HG03469 (cell line): ENCODE data around the gene GTF3C1.

ENCODE experiments used
- ATAC-seq: cut with Tn5 transposase; IDR thresholded peaks from one replicate; pipeline ENCODE4 v1.9.1; 2021; ENCODE audit warnings: mild to moderate bottlenecking, moderate library complexity, moderate number of reproducible peaks; ENCODE audit not compliant: unreplicated experiment

GTF3C1 gene

GRCh38 chr16:27489421-27489820 is 60.3 kb downstream of the GTF3C1 start:
- no peak for ATAC-seq

- ATAC-seq, result no peak
These were observed 63.0 kb downstream of the GTF3C1 start for GRCh38 chr16:27486760-27487159.

- no peak for ATAC-seq
These were observed 63.4 kb downstream of the GTF3C1 start for GRCh38 chr16:27486344-27486743.

- no peak for ATAC-seq
These were observed 63.9 kb downstream of the GTF3C1 start for GRCh38 chr16:27485811-27486210.

GRCh38 chr16:27485126-27485525 is 64.6 kb downstream of the GTF3C1 start:
- no peak for ATAC-seq

- ATAC-seq, result no peak
These were observed 66.1 kb downstream of the GTF3C1 start for GRCh38 chr16:27483624-27484023.

- ATAC-seq, result no peak
These were observed 66.7 kb downstream of the GTF3C1 start for GRCh38 chr16:27483088-27483437.

- no peak for ATAC-seq
These were observed 67.2 kb downstream of the GTF3C1 start for GRCh38 chr16:27482397-27483087.

GRCh38 chr16:27481282-27481934 is 68.3 kb downstream of the GTF3C1 start:
- ATAC-seq, result no peak

- ATAC-seq, result no peak
These were observed 69.0 kb downstream of the GTF3C1 start for GRCh38 chr16:27480761-27481160.

GRCh38 chr16:27476240-27476639 is 73.5 kb downstream of the GTF3C1 start:
- ATAC-seq, result no peak

- no peak for ATAC-seq
These were observed 74.2 kb downstream of the GTF3C1 start for GRCh38 chr16:27475561-27475960.

- ATAC-seq, result no peak
These were observed 74.8 kb downstream of the GTF3C1 start for GRCh38 chr16:27474921-27475320.

GRCh38 chr16:27474041-27474440 is 75.7 kb downstream of the GTF3C1 start:
- ATAC-seq, result no peak

GRCh38 chr16:27473101-27473900 is 76.4 kb downstream of the GTF3C1 start:
- ATAC-seq, result no peak

- ATAC-seq, result no peak
These were observed 77.4 kb downstream of the GTF3C1 start for GRCh38 chr16:27472091-27473020.

GRCh38 chr16:27471661-27472060 is 78.1 kb downstream of the GTF3C1 start:
- ATAC-seq, result no peak

GRCh38 chr16:27470567-27471431 is 78.9 kb downstream of the GTF3C1 start:
- ATAC-seq, result no peak

- no peak for ATAC-seq
These were observed 80.7 kb downstream of the GTF3C1 start for GRCh38 chr16:27468941-27469531.
